Upper lobe of left lung (tissue), 6 donors: ENCODE results near the gene TENM3. TPM values are rescaled to one million over a fixed set of nuclear protein-coding genes. Genes with fewer than 3 reads are reported as not detected.

Experiments
- ATAC-seq, 2 donors: fragments of 200-7000 bp; cut with Tn5 transposase; one replicate each; pipeline ENCODE4 v1.9.1; 2022; ENCODE audit warnings: mild to moderate bottlenecking in 2 of 2, moderate library complexity in 2 of 2; ENCODE audit not compliant: low FRiP score in 2 of 2
- DNase-seq, 2 donors: peaks; one replicate each; pipeline ENCODE4 v3.0.0-alpha.2; 2019 to 2020
- H3K27ac ChIP-seq, 4 donors: fragments of 200-600 bp; sonication (generic); one replicate each; pipeline ENCODE4 v1.5.1; 2016 to 2019
- H3K27me3 ChIP-seq, 4 donors: fragments of 200-600 bp; sonication (generic); one replicate each; pipeline ENCODE4 v1.5.1; 2017 to 2019
- H3K36me3 ChIP-seq, 4 donors: fragments of 200-600 bp; sonication (generic); one replicate each; pipeline ENCODE4 v1.5.1; 2016 to 2019
- H3K4me1 ChIP-seq, 4 donors: fragments of 200-600 bp; sonication (generic); one replicate each; pipeline ENCODE4 v1.5.1; 2018 to 2019
- H3K4me3 ChIP-seq, 4 donors: fragments of 200-600 bp; sonication (generic); one replicate each; pipeline ENCODE4 v1.5.1; 2017 to 2019; ENCODE audit warnings: mild to moderate bottlenecking in 2 of 4, moderate library complexity in 1 of 4
- H3K9me3 ChIP-seq, 4 donors: fragments of 200-600 bp; sonication (generic); one replicate each; pipeline ENCODE4 v1.5.1; 2018 to 2019
- EP300 ChIP-seq, 4 donors: sonication (generic); formaldehyde crosslinking; IDR thresholded peaks; one replicate each; pipeline ENCODE4 v1.5.1; 2017; ENCODE audit warnings: antibody characterized with exemption in 4 of 4, control low read depth in 2 of 4
- POLR2A ChIP-seq, 4 donors: fragments of 450-650 bp; IDR thresholded peaks; one replicate each; pipeline ENCODE4 v1.5.1; 2016 to 2017; ENCODE audit warnings: antibody characterized with exemption in 4 of 4, mild to moderate bottlenecking in 2 of 4
- POLR2AphosphoS5 ChIP-seq, 2 donors: sonication (generic); formaldehyde crosslinking; IDR thresholded peaks; one replicate each; pipeline ENCODE4 v1.5.1; 2017; ENCODE audit warnings: antibody characterized with exemption in 2 of 2
- WGBS, 2 donors: methylation state at CpG; one replicate each; pipeline ENCODE4 v1.1.5; 2017 to 2018; 5-methylcytosine and 5-hydroxymethylcytosine counted together
- total RNA-seq, 6 donors: library from RNA; depleted of rRNA in 4 of 6; stranded (reverse); fragments of >200 nt in 4 of 6; gene quantifications; one replicate each; pipeline versions ENCODE4 v1.1.0 to v1.2.1, GENCODE V29; 2016 to 2021
- TF ChIP-seq, protein P1 (sequence below), 6 experiments: fragments of 450-650 bp in 4 of 6; fragments of 200-600 bp in 2 of 6; sonication (generic) in 2 of 6; IDR thresholded peaks; one replicate each; pipeline ENCODE4 v1.5.1; 2016 to 2019; ENCODE audit warnings: antibody characterized with exemption in 6 of 6
- donor health status: DM: no; HTN: no; CAD: no; lungs with moderate emphysema.
- donor health status: DM: no; HTN: yes; CAD: no; lungs with severe emphysema.

Gene TENM3
- total RNA-seq, 6 donors from 2014 or later = 0.33 to 7.1 (median 1.1) TPM

DNA sequence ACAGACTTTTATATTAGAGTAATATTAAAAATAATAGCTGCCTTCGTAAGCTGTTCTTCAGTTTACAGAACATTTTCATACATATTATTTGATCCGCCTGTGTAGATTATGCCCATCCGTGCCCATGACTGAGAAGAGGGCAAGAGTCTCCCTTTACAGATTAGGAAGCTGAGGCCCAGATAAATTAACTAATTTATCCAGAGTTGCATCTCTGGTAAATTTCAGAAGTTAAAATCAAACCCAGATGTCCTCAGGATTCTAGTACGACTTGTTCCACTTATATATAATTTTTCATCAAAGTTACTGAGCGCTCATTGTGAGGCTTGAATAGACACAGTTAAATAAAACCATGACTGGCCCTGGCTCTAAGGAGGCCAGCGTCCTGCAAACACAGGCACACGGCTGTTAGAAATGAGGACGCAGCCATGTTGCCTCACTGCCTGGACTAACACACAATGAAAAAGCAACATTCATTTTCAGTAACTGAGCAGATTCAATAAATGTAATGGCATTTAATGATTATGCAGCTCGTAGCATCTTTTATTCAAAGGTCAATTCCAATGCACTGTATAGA, 148.0 kb downstream of the TENM3 start:
- DNase-seq = no peak
- TF ChIP-seq POLR2AphosphoS5 (IDR thresholded peaks at IDR 0.05) (no peak), POLR2A (IDR thresholded peaks at IDR 0.05) (no peak), EP300 (IDR thresholded peaks at IDR 0.05) (no peak)
- TF ChIP-seq, protein P1, sequence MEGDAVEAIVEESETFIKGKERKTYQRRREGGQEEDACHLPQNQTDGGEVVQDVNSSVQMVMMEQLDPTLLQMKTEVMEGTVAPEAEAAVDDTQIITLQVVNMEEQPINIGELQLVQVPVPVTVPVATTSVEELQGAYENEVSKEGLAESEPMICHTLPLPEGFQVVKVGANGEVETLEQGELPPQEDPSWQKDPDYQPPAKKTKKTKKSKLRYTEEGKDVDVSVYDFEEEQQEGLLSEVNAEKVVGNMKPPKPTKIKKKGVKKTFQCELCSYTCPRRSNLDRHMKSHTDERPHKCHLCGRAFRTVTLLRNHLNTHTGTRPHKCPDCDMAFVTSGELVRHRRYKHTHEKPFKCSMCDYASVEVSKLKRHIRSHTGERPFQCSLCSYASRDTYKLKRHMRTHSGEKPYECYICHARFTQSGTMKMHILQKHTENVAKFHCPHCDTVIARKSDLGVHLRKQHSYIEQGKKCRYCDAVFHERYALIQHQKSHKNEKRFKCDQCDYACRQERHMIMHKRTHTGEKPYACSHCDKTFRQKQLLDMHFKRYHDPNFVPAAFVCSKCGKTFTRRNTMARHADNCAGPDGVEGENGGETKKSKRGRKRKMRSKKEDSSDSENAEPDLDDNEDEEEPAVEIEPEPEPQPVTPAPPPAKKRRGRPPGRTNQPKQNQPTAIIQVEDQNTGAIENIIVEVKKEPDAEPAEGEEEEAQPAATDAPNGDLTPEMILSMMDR (IDR thresholded peaks at IDR 0.05) = no peak
- Histone ChIP-seq H3K4me3 (no peak overlapping the region), H3K4me1 (no peaks in the 10 kb centered on the region), H3K9me3 (no peaks in the 10 kb centered on the region), H3K27me3 (no peaks in the 10 kb centered on the region), H3K36me3 (no peaks in the 10 kb centered on the region), H3K27ac (no peak overlapping the region)
- no peak for ATAC-seq
- 86 to 88% methylated on average over 9 of the region's 9 CpGs for WGBS, 2 donors

DNA sequence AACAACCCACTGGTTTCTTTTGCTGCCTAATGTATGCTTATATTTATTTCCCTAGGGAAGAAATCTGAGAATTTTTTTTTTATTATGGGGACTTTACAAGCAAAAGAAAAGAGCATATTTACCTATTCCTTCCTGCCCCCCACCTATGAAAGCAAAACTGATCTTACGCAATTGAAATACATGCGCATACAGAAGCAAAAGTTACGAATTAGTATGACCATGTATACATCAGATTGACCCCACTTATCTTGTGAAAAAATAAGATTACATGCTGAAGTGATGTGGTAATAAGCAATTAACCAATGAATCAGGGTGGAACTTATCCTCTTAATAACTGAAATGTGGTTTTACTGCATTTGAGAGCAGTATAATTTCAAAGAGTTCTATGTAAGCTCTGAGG, 151.0 kb downstream of the TENM3 start:
- DNase-seq (no peak), ATAC-seq (no peak)
- H3K27ac ChIP-seq = no peak overlapping the region
- 87 to 89% methylated on average over 3 of the region's 3 CpGs for WGBS, 2 donors
- no peaks in the 10 kb centered on the region for H3K9me3 ChIP-seq
- no peaks in the 10 kb centered on the region for H3K4me1 ChIP-seq
- H3K4me3 ChIP-seq = no peak overlapping the region
- no peaks in the 10 kb centered on the region for H3K36me3 ChIP-seq
- TF ChIP-seq POLR2AphosphoS5 (IDR thresholded peaks at IDR 0.05) (no peak), POLR2A (IDR thresholded peaks at IDR 0.05) (no peak), EP300 (IDR thresholded peaks at IDR 0.05) (no peak)
- TF ChIP-seq, protein P1 (IDR thresholded peaks at IDR 0.05) = no peak
- H3K27me3 ChIP-seq = no peaks in the 10 kb centered on the region

DNA sequence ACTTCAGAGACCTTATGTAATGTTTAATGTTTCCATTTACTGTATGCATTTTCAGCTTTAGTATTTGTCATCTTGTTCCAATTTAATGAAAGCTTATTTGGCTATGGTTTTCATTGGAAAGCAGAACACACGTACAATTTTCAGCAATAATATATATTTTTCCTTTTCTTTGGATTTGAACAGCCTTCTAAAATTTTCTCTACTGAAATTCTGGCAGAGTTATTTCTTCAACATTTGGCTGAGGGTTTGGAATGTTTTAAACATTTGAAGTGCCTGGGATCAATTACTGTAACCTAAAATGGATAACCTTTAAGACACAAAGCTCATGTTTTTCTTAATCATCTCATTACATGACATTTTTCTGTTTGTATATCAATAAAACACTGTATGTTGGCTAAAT, 156.9 kb downstream of the TENM3 start:
- TF ChIP-seq POLR2AphosphoS5 (IDR thresholded peaks at IDR 0.05) (no peak), POLR2A (IDR thresholded peaks at IDR 0.05) (no peak), EP300 (IDR thresholded peaks at IDR 0.05) (no peak)
- TF ChIP-seq, protein P1 (IDR thresholded peaks at IDR 0.05) = no peak
- no peaks in the 10 kb centered on the region for H3K9me3 ChIP-seq
- H3K36me3 ChIP-seq = no peaks in the 10 kb centered on the region
- H3K27me3 ChIP-seq = no peaks in the 10 kb centered on the region
- no peak overlapping the region for H3K27ac ChIP-seq
- no peak for DNase-seq
- no peak for ATAC-seq
- H3K4me3 ChIP-seq = no peak overlapping the region
- 85% methylated on average over 1 of the region's 1 CpG for WGBS, 2 donors
- no peaks in the 10 kb centered on the region for H3K4me1 ChIP-seq

DNA sequence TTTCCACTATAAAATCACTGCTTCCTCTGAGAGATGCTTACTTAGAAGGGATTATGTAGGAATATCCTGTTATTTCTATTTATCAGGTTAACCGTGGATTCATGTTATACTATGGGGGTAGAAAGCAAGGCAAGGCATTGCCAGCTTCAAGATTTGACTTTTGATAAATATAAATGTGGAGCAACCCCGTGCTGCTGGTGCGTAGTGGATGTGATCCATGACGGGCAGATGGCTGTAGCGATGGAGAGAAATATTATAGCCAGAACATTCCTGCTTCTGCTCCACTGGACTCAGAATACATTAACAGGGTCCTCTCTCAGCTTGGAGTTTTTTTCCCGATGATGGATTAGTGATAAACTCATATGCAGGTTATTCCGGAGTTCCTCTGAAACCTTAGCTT, 157.6 kb downstream of the TENM3 start:
- no peak overlapping the region for H3K27ac ChIP-seq
- no peak for TF ChIP-seq POLR2AphosphoS5 (IDR thresholded peaks at IDR 0.05)
- TF ChIP-seq, protein P1 (IDR thresholded peaks at IDR 0.05) = no peak
- H3K4me3 ChIP-seq = no peak overlapping the region
- H3K4me1 ChIP-seq = no peaks in the 10 kb centered on the region
- H3K36me3 ChIP-seq = no peaks in the 10 kb centered on the region
- WGBS, 2 donors = 85 to 87% methylated on average over 7 of the region's 7 CpGs
- no peaks in the 10 kb centered on the region for H3K27me3 ChIP-seq
- H3K9me3 ChIP-seq = no peaks in the 10 kb centered on the region
- no peak for ATAC-seq
- DNase-seq = no peak

DNA sequence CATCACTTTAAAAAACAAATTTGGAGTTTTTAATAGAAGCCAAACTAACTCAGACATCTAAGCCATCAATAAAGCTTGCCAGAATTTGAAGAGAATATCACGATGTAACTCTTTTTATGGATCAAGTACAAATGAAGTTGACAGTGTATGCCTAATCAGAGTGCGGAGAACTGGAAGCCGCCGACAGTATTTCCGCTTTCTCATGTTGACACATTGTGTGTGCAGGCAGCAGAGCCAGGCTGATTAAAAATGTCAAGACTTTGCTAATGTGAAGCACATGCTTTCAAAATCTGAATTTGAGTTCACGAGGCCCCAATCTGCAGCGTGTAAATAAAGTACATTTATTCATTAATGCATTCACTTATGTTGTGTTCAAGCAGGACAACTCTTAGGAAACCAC, 161.2 kb downstream of the TENM3 start:
- H3K36me3 ChIP-seq = no peaks in the 10 kb centered on the region
- no peak for DNase-seq
- 89 to 90% methylated on average over 7 of the region's 7 CpGs for WGBS, 2 donors
- no peak overlapping the region for H3K4me3 ChIP-seq
- H3K4me1 ChIP-seq = no peaks in the 10 kb centered on the region
- no peaks in the 10 kb centered on the region for H3K27me3 ChIP-seq
- TF ChIP-seq, protein P1 (IDR thresholded peaks at IDR 0.05) = no peak
- no peak for TF ChIP-seq POLR2AphosphoS5 (IDR thresholded peaks at IDR 0.05)
- TF ChIP-seq EP300 (IDR thresholded peaks at IDR 0.05) = no peak
- H3K27ac ChIP-seq = no peak overlapping the region
- no peaks in the 10 kb centered on the region for H3K9me3 ChIP-seq
- no peak for ATAC-seq
